HG03520 (cell line): ENCODE data around the gene MAP3K4.

Experiments used
- ATAC-seq: cut with Tn5 transposase; IDR thresholded peaks from one replicate; pipeline ENCODE4 v1.9.1; 2021; ENCODE audit warnings: mild to moderate bottlenecking, moderate library complexity; ENCODE audit not compliant: unreplicated experiment

MAP3K4 gene

GRCh38 chr6:160991406-160992060, at the start of gene MAP3K4:
Gene MAP3K4 (plus strand): TSS chr6:160991769. CDS start chr6:160991932, 163 bp downstream.
- ATAC-seq, result peak; percentile 64

- ATAC-seq, result no peak
Measured at GRCh38 chr6:160943997-160944396, 47.6 kb upstream of the MAP3K4 start.

- no peak for ATAC-seq
Measured at GRCh38 chr6:160945516-160946177, 45.9 kb upstream of the MAP3K4 start.

GRCh38 chr6:160949531-160949930, 42.0 kb upstream of the MAP3K4 start:
- ATAC-seq, result no peak

GRCh38 chr6:160950507-160950906, 41.1 kb upstream of the MAP3K4 start:
- ATAC-seq, result no peak

- ATAC-seq, result no peak
Measured at GRCh38 chr6:160951187-160952030, 40.2 kb upstream of the MAP3K4 start.

- ATAC-seq, result no peak
Measured at GRCh38 chr6:160952633-160953281, 38.8 kb upstream of the MAP3K4 start.

- no peak for ATAC-seq
Measured at GRCh38 chr6:160955508-160956295, 35.9 kb upstream of the MAP3K4 start.

GRCh38 chr6:160956300-160957035, 35.1 kb upstream of the MAP3K4 start:
- no peak for ATAC-seq

GRCh38 chr6:160959726-160960435, 31.7 kb upstream of the MAP3K4 start:
- ATAC-seq, result no peak

- ATAC-seq, result no peak
Measured at GRCh38 chr6:160960839-160961238, 30.7 kb upstream of the MAP3K4 start.

GRCh38 chr6:160962835-160963623, 28.5 kb upstream of the MAP3K4 start:
- ATAC-seq, result no peak

- no peak for ATAC-seq
Measured at GRCh38 chr6:160963651-160964050, 27.9 kb upstream of the MAP3K4 start.

GRCh38 chr6:160965893-160966292, 25.7 kb upstream of the MAP3K4 start:
- no peak for ATAC-seq

- ATAC-seq, result no peak
Measured at GRCh38 chr6:160966493-160967229, 24.9 kb upstream of the MAP3K4 start.

GRCh38 chr6:160967351-160967750, 24.2 kb upstream of the MAP3K4 start:
- ATAC-seq, result no peak

- ATAC-seq, result no peak
Measured at GRCh38 chr6:160967833-160968232, 23.7 kb upstream of the MAP3K4 start.

GRCh38 chr6:160971171-160971570, 20.4 kb upstream of the MAP3K4 start:
- ATAC-seq, result no peak
